ENCODE data around the gene ITGA5. TPM values are rescaled to one million over a fixed set of nuclear protein-coding genes. Genes with fewer than 3 reads are reported as not detected.
A peak's percentile ranks its signal among the peaks of the same experiment; 100 is the strongest.

ITGA5 gene
- polyA plus RNA-seq, 1 donor (not counting 4 experiments of a cell fraction or from before 2014, with no cell fraction given): 47.9 TPM

GRCh38 chr12:54404061-54405004 is 14.7 kb downstream of the ITGA5 start:
- H3K36me3 ChIP-seq (ENCODE audit: control insufficient read depth in 2 of 2, extremely low read depth in 1 of 2, insufficient read depth in 2 of 2, low read length in 2 of 2): peaks cover 79% of the 10 kb centered on the region in 2 experiments

GRCh38 chr12:54401119-54401518 is 17.9 kb downstream of the ITGA5 start:
- Histone ChIP-seq H3K79me2 (ENCODE audit: control insufficient read depth, insufficient read depth, low read length) (no peaks in the 10 kb centered on the region), H3K4me2 (ENCODE audit: control insufficient read depth, extremely low read depth, insufficient read depth, low read depth, low read length) (no peak overlapping the region), H3K36me3 (ENCODE audit: control insufficient read depth in 2 of 2, extremely low read depth in 1 of 2, insufficient read depth in 2 of 2, low read length in 2 of 2) (peaks cover 75 to 82% of the 10 kb centered on the region in 2 experiments), H2AFZ (ENCODE audit: control insufficient read depth, low read length) (no peak overlapping the region), H3K4me3 (ENCODE audit: control insufficient read depth in 2 of 3, extremely low read depth in 1 of 3, insufficient read depth in 2 of 3, low read depth in 1 of 3, low read length in 3 of 3) (no peak overlapping the region), H3K9ac (ENCODE audit: control insufficient read depth, extremely low read depth, insufficient read depth, low read length) (no peak overlapping the region), H3K27ac (ENCODE audit: control insufficient read depth, insufficient read depth, low read length) (no peak overlapping the region), H3K9me3 (ENCODE audit: control insufficient read depth, low read depth, low read length) (no peaks in the 10 kb centered on the region), H4K20me1 (ENCODE audit: control insufficient read depth, extremely low read depth, insufficient read depth, low read length) (no peaks in the 10 kb centered on the region), H3K4me1 (ENCODE audit: control insufficient read depth, extremely low read depth, insufficient read depth, low read length) (no peaks in the 10 kb centered on the region), H3K27me3 (ENCODE audit: control insufficient read depth, extremely low read depth, insufficient read depth, low read length) (no peaks in the 10 kb centered on the region), H3K9me1 (ENCODE audit: control insufficient read depth, extremely low read depth, insufficient read depth, low read length) (no peaks in the 10 kb centered on the region)
- FAIRE-seq (no peak), DNase-seq (ENCODE audit: low read depth, low spot score) (no peak)
- dilution Hi-C loops (cut with MboI; ENCODE audit: extremely low pct_ligation_motif_present, low sequenced_read_pairs): no loop called here
- TF ChIP-seq CTCF (optimal IDR thresholded peaks at IDR 0.05 in 1 of 3, IDR thresholded peaks at IDR 0.05 in 1 of 3, conservative IDR thresholded peaks at IDR 0.05 in 1 of 3; ENCODE audit: extremely low read depth in 1 of 3, insufficient read depth in 2 of 3, low read length in 3 of 3) (no peak), EZH2 (IDR thresholded peaks at IDR 0.05; ENCODE audit: low read length) (no peak)

More at GRCh38 chr12:54404061-54405004, 14.7 kb downstream of the ITGA5 start:
- Histone ChIP-seq H3K9me3 (ENCODE audit: control insufficient read depth, low read depth, low read length) (no peaks in the 10 kb centered on the region), H3K9ac (ENCODE audit: control insufficient read depth, extremely low read depth, insufficient read depth, low read length) (no peak overlapping the region), H4K20me1 (ENCODE audit: control insufficient read depth, extremely low read depth, insufficient read depth, low read length) (no peaks in the 10 kb centered on the region), H3K4me2 (ENCODE audit: control insufficient read depth, extremely low read depth, insufficient read depth, low read depth, low read length) (no peak overlapping the region), H3K4me3 (ENCODE audit: control insufficient read depth in 2 of 3, extremely low read depth in 1 of 3, insufficient read depth in 2 of 3, low read depth in 1 of 3, low read length in 3 of 3) (no peak overlapping the region), H3K4me1 (ENCODE audit: control insufficient read depth, extremely low read depth, insufficient read depth, low read length) (no peaks in the 10 kb centered on the region), H3K9me1 (ENCODE audit: control insufficient read depth, extremely low read depth, insufficient read depth, low read length) (no peaks in the 10 kb centered on the region), H3K27ac (ENCODE audit: control insufficient read depth, insufficient read depth, low read length) (no peak overlapping the region), H3K27me3 (ENCODE audit: control insufficient read depth, extremely low read depth, insufficient read depth, low read length) (no peaks in the 10 kb centered on the region), H2AFZ (ENCODE audit: control insufficient read depth, low read length) (no peak overlapping the region), H3K79me2 (ENCODE audit: control insufficient read depth, insufficient read depth, low read length) (peaks cover 1% of the 10 kb centered on the region)
- dilution Hi-C loops (cut with MboI; ENCODE audit: extremely low pct_ligation_motif_present, low sequenced_read_pairs): no loop called here
- FAIRE-seq: peak; percentile 55
- peak; percentile 74 to 99 (median 93) for TF ChIP-seq CTCF (optimal IDR thresholded peaks at IDR 0.05 in 1 of 3, IDR thresholded peaks at IDR 0.05 in 1 of 3, conservative IDR thresholded peaks at IDR 0.05 in 1 of 3; ENCODE audit: extremely low read depth in 1 of 3, insufficient read depth in 2 of 3, low read length in 3 of 3)
- no peak for TF ChIP-seq EZH2 (IDR thresholded peaks at IDR 0.05; ENCODE audit: low read length)
- no peak for DNase-seq (ENCODE audit: low read depth, low spot score)
